Neuronal stem cell (in vitro differentiated cells): Measurements from ENCODE around the gene DDC.

ENCODE experiments used
- DNase-seq: peaks from one replicate; pipeline ENCODE4 v3.0.0-alpha.2; 2013; ENCODE audit warnings: low spot score
- H2AFZ ChIP-seq: one replicate; pipeline ENCODE4 v1.6.1; 2013; ENCODE audit warnings: mild to moderate bottlenecking, low read length, inconsistent platforms
- H2AK5ac ChIP-seq: 2 replicates; pipeline ENCODE4 v1.6.1; 2013; ENCODE audit warnings: low read depth, mild to moderate bottlenecking, inconsistent platforms, low read length, moderate library complexity, mixed read lengths
- H2BK120ac ChIP-seq: 2 replicates; pipeline ENCODE4 v1.6.1; 2013; ENCODE audit warnings: low read depth, mild to moderate bottlenecking, inconsistent platforms, low read length, moderate library complexity, mixed read lengths
- H2BK12ac ChIP-seq: one replicate; pipeline ENCODE4 v1.6.1; 2013; ENCODE audit warnings: low read length, inconsistent platforms
- H2BK15ac ChIP-seq: 2 replicates; pipeline ENCODE4 v1.6.1; 2013; ENCODE audit warnings: mild to moderate bottlenecking, low read length, inconsistent platforms, mixed read lengths
- H2BK5ac ChIP-seq: one replicate; pipeline ENCODE4 v1.6.1; 2013; ENCODE audit warnings: inconsistent platforms, mild to moderate bottlenecking, low read length, moderate library complexity
- H3K14ac ChIP-seq: one replicate; pipeline ENCODE4 v1.6.1; 2013; ENCODE audit warnings: low read length, inconsistent platforms
- H3K18ac ChIP-seq: 2 replicates; pipeline ENCODE4 v1.6.1; 2013; ENCODE audit warnings: low read length, inconsistent platforms
- H3K23ac ChIP-seq: 2 replicates; pipeline ENCODE4 v1.6.1; 2013; ENCODE audit warnings: low read depth, mild to moderate bottlenecking, mixed read lengths, low read length, inconsistent platforms; ENCODE audit not compliant: poor library complexity
- H3K27ac ChIP-seq: replicated peaks from 3 replicates; pipeline ENCODE4 v1.5.1; 2013; ENCODE audit warnings: low read length, inconsistent platforms
- H3K27me3 ChIP-seq, 3 experiments: 2 replicates each; pipeline ENCODE4 v1.6.1; 2013; ENCODE audit warnings: low read length in 3 of 3, mild to moderate bottlenecking in 2 of 3, inconsistent platforms in 1 of 3, low read depth in 1 of 3, mixed read lengths in 1 of 3, moderate library complexity in 1 of 3; ENCODE audit not compliant: control insufficient read depth in 3 of 3, insufficient read depth in 3 of 3
- H3K36me3 ChIP-seq, 2 donors: replicated peaks in 1 of 2; 2 replicates each; pipeline ENCODE4 v1.6.1; 2013; ENCODE audit warnings: low read length in 2 of 2; ENCODE audit not compliant: control insufficient read depth in 2 of 2, insufficient read depth in 2 of 2
- H3K4ac ChIP-seq: 2 replicates; pipeline ENCODE4 v1.6.1; 2013; ENCODE audit warnings: inconsistent platforms, mild to moderate bottlenecking, low read length, moderate library complexity
- H3K4me1 ChIP-seq, 2 donors: 1 replicate in 1 of 2; 2 replicates in 1 of 2; pipeline ENCODE4 v1.6.1; 2013; ENCODE audit warnings: low read length in 2 of 2, low read depth in 1 of 2; ENCODE audit not compliant: control insufficient read depth in 2 of 2, insufficient read depth in 1 of 2
- H3K4me2 ChIP-seq: one replicate; pipeline ENCODE4 v1.6.1; 2013; ENCODE audit warnings: mild to moderate bottlenecking, low read length, inconsistent platforms; ENCODE audit not compliant: insufficient read depth, poor library complexity, severe bottlenecking
- H3K4me3 ChIP-seq, 2 donors: 2 replicates each; pipeline ENCODE4 v1.5.1; 2013; ENCODE audit warnings: low read length in 2 of 2, mild to moderate bottlenecking in 2 of 2, inconsistent platforms in 1 of 2, moderate library complexity in 1 of 2
- H3K79me1 ChIP-seq: one replicate; pipeline ENCODE4 v1.6.1; 2013; ENCODE audit warnings: low read depth, mild to moderate bottlenecking, inconsistent platforms, low read length, moderate library complexity
- H3K9ac ChIP-seq: one replicate; pipeline ENCODE4 v1.6.1; 2013; ENCODE audit warnings: mild to moderate bottlenecking, low read depth, low read length, inconsistent platforms; ENCODE audit not compliant: poor library complexity
- H3K9me3 ChIP-seq, 2 donors: replicated peaks in 1 of 2; 2 replicates each; pipeline versions ENCODE3 to v1.6.1; 2013; ENCODE audit warnings: low read length in 2 of 2, mild to moderate bottlenecking in 2 of 2, inconsistent platforms in 1 of 2, low read depth in 1 of 2, mixed read lengths in 1 of 2, moderate library complexity in 1 of 2; ENCODE audit not compliant: control insufficient read depth in 2 of 2, insufficient read depth in 1 of 2
- H4K8ac ChIP-seq: one replicate; pipeline ENCODE4 v1.6.1; 2013; ENCODE audit warnings: low read depth, mild to moderate bottlenecking, inconsistent platforms, low read length, moderate library complexity
- H4K91ac ChIP-seq: one replicate; pipeline ENCODE4 v1.6.1; 2013; ENCODE audit warnings: low read length, low read depth, mild to moderate bottlenecking, inconsistent platforms; ENCODE audit not compliant: poor library complexity
- WGBS, 2 donors: extraction: QIAGEN DNeasy Blood & Tissue Kit; methylation state at CpG; one replicate each; pipeline ENCODE4 v1.1.7; 2013; ENCODE audit warnings: missing lambda C conversion rate in 2 of 2, mixed read lengths in 1 of 2; ENCODE audit not compliant: insufficient read length in 2 of 2, insufficient replicate concordance in 1 of 2; ENCODE audit errors: extremely low coverage in 2 of 2; 5-methylcytosine and 5-hydroxymethylcytosine counted together

The DDC gene

DNA sequence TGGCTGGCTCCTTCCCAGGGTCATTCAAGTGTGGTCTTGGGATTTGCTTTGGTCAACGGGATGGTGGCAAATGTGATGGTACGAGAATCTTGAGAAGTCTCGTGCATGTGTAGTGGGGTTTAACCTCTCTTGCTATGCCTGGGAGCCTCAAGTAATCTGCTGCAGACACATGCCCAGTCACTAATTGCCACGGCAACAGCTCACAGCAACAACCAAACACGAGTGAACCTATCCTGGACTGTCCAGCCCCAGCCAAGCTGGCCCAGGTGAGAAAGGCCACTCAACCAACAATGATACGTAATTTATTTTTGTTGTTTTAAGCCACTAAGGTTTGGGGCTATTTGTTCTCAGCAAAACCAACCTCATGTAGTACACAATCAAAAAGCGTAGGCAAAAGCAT is 38.1 kb upstream of the DDC start:
- no peak overlapping the region for H2BK15ac ChIP-seq
- no peak overlapping the region for H2BK120ac ChIP-seq
- no peak overlapping the region for H2AFZ ChIP-seq
- no peak overlapping the region for H3K9ac ChIP-seq
- no peak overlapping the region for H4K8ac ChIP-seq
- no peaks in the 10 kb centered on the region for H3K79me1 ChIP-seq
- H3K14ac ChIP-seq, result no peak overlapping the region
- no peak overlapping the region for H3K4me3 ChIP-seq
- no peaks in the 10 kb centered on the region for H3K27me3 ChIP-seq
- H3K36me3 ChIP-seq, result peaks cover 32 to 100% of the 10 kb centered on the region in 2 donors
- no peak for DNase-seq
- no peak overlapping the region for H3K18ac ChIP-seq
- H4K91ac ChIP-seq, result no peak overlapping the region
- H3K4ac ChIP-seq, result no peak overlapping the region
- no peak overlapping the region for H3K23ac ChIP-seq
- WGBS, 2 donors, result no CpG with 5 or more reads among the region's 7 CpGs
- H2BK12ac ChIP-seq, result no peak overlapping the region
- H3K9me3 ChIP-seq, result no peaks in the 10 kb centered on the region
- H2BK5ac ChIP-seq, result no peak overlapping the region
- H3K4me2 ChIP-seq, result no peak overlapping the region
- no peak overlapping the region for H3K27ac ChIP-seq
- H3K4me1 ChIP-seq, result no peaks in the 10 kb centered on the region
- no peak overlapping the region for H2AK5ac ChIP-seq

- no peak overlapping the region for H2AK5ac ChIP-seq
- H3K23ac ChIP-seq, result no peak overlapping the region
- no peak overlapping the region for H3K4me2 ChIP-seq
- no peak for DNase-seq
- H3K14ac ChIP-seq, result no peak overlapping the region
- H3K27ac ChIP-seq, result no peak overlapping the region
- no peak overlapping the region for H2BK12ac ChIP-seq
- H3K27me3 ChIP-seq, result no peaks in the 10 kb centered on the region
- H3K4me3 ChIP-seq, result no peak overlapping the region
- no peak overlapping the region for H3K4ac ChIP-seq
- no peak overlapping the region for H3K9ac ChIP-seq
- no peak overlapping the region for H4K91ac ChIP-seq
- no peaks in the 10 kb centered on the region for H3K79me1 ChIP-seq
- no peak overlapping the region for H2BK5ac ChIP-seq
- no CpG with 5 or more reads among the region's 12 CpGs for WGBS, 2 donors
- no peak overlapping the region for H3K18ac ChIP-seq
- H3K36me3 ChIP-seq, result peaks cover 24 to 98% of the 10 kb centered on the region in 2 donors
- H2BK120ac ChIP-seq, result no peak overlapping the region
- no peak overlapping the region for H2BK15ac ChIP-seq
- no peak overlapping the region for H2AFZ ChIP-seq
- H3K9me3 ChIP-seq, result no peaks in the 10 kb centered on the region
- no peaks in the 10 kb centered on the region for H3K4me1 ChIP-seq
- H4K8ac ChIP-seq, result no peak overlapping the region
Measured at GRCh38 chr7:50599385-50599784, 34.2 kb upstream of the DDC start.

- Histone ChIP-seq H2AK5ac (no peak overlapping the region), H4K8ac (no peak overlapping the region), H3K27ac (no peak overlapping the region), H3K9me3 (no peaks in the 10 kb centered on the region), H3K9ac (no peak overlapping the region), H3K4me2 (no peak overlapping the region), H3K4me3 (no peak overlapping the region), H2BK15ac (no peak overlapping the region), H3K27me3 (no peaks in the 10 kb centered on the region), H3K36me3 (peaks cover 21 to 98% of the 10 kb centered on the region in 2 donors), H3K18ac (no peak overlapping the region), H2AFZ (no peak overlapping the region), H2BK12ac (no peak overlapping the region), H2BK5ac (no peak overlapping the region), H3K4ac (no peak overlapping the region), H2BK120ac (no peak overlapping the region), H3K79me1 (no peaks in the 10 kb centered on the region), H4K91ac (no peak overlapping the region), H3K4me1 (no peaks in the 10 kb centered on the region), H3K14ac (no peak overlapping the region), H3K23ac (no peak overlapping the region)
- no CpG with 5 or more reads among the region's 18 CpGs for WGBS, 2 donors
- no peak for DNase-seq
Measured at GRCh38 chr7:50598460-50599343, 33.5 kb upstream of the DDC start.

- no peak overlapping the region for H3K18ac ChIP-seq
- WGBS, 2 donors, result no CpG with 5 or more reads among the region's 4 CpGs
- no peak overlapping the region for H2BK15ac ChIP-seq
- H3K36me3 ChIP-seq, result peaks cover 21 to 98% of the 10 kb centered on the region in 2 donors
- no peak for DNase-seq
- no peak overlapping the region for H3K4me2 ChIP-seq
- no peak overlapping the region for H4K91ac ChIP-seq
- no peak overlapping the region for H2BK5ac ChIP-seq
- no peak overlapping the region for H4K8ac ChIP-seq
- no peaks in the 10 kb centered on the region for H3K27me3 ChIP-seq
- H2AFZ ChIP-seq, result no peak overlapping the region
- H2BK12ac ChIP-seq, result no peak overlapping the region
- no peaks in the 10 kb centered on the region for H3K9me3 ChIP-seq
- no peak overlapping the region for H3K4me3 ChIP-seq
- no peaks in the 10 kb centered on the region for H3K79me1 ChIP-seq
- no peak overlapping the region for H3K23ac ChIP-seq
- no peak overlapping the region for H3K27ac ChIP-seq
- no peak overlapping the region for H2BK120ac ChIP-seq
- no peaks in the 10 kb centered on the region for H3K4me1 ChIP-seq
- H3K9ac ChIP-seq, result no peak overlapping the region
- H3K14ac ChIP-seq, result no peak overlapping the region
- H2AK5ac ChIP-seq, result no peak overlapping the region
- no peak overlapping the region for H3K4ac ChIP-seq
Measured at GRCh38 chr7:50596484-50596883, 31.3 kb upstream of the DDC start.
